ENCODE data around the gene AKAP10. TPM values are rescaled to one million over a fixed set of nuclear protein-coding genes. Genes with fewer than 3 reads are reported as not detected.

Gene AKAP10
- total and polyA plus RNA-seq, 2 of the 8 experiments (the other 6 are each of a cell fraction or from before 2014, with no cell fraction given): 13.3 to 27.0 TPM

GRCh38 chr17:19915245-19915978, 62.2 kb downstream of the AKAP10 start:
- H3K9me3 ChIP-seq (ENCODE audit: insufficient read depth in 2 of 2, low read depth in 1 of 2, low read length in 1 of 2): no peaks in the 10 kb centered on the region
- H3K4me1 ChIP-seq (replicated peaks in 1 of 4; ENCODE audit: control insufficient read depth in 3 of 4, insufficient read depth in 4 of 4, low read length in 3 of 4): peaks cover 0 to 3% (median 2%) of the 10 kb centered on the region in 4 experiments; a peak in 1 of 7 replicates
- no peak overlapping the region for H2BK20ac ChIP-seq (ENCODE audit: low read length)
- H2BK120ac ChIP-seq (replicated peaks; ENCODE audit: low read depth, low read length): no peak overlapping the region
- H4K20me1 ChIP-seq (replicated peaks in 1 of 2; ENCODE audit: control insufficient read depth in 1 of 2, insufficient read depth in 2 of 2, low read length in 2 of 2): peaks cover 0 to 1% of the 10 kb centered on the region in 2 experiments
- WGBS, 2 experiments (ENCODE audit: extremely low coverage in 1 of 2, insufficient coverage in 1 of 2, insufficient read length in 1 of 2, insufficient replicate concordance in 2 of 2, low coverage in 1 of 2, low lambda C conversion rate in 2 of 2, missing lambda C conversion rate in 1 of 2): 91% methylated on average over 2 of the region's 2 CpGs; no CpG with 5 or more reads in 1 of the 2 experiments
- H3K36me3 ChIP-seq (ENCODE audit: control insufficient read depth in 2 of 4, insufficient read depth in 4 of 4, low read length in 3 of 4): peaks cover 7 to 43% (median 19%) of the 10 kb centered on the region in 4 experiments
- no peak for TF ChIP-seq SIRT6 (IDR thresholded peaks at IDR 0.05; ENCODE audit: low read length)
- TF ChIP-seq, protein P1, sequence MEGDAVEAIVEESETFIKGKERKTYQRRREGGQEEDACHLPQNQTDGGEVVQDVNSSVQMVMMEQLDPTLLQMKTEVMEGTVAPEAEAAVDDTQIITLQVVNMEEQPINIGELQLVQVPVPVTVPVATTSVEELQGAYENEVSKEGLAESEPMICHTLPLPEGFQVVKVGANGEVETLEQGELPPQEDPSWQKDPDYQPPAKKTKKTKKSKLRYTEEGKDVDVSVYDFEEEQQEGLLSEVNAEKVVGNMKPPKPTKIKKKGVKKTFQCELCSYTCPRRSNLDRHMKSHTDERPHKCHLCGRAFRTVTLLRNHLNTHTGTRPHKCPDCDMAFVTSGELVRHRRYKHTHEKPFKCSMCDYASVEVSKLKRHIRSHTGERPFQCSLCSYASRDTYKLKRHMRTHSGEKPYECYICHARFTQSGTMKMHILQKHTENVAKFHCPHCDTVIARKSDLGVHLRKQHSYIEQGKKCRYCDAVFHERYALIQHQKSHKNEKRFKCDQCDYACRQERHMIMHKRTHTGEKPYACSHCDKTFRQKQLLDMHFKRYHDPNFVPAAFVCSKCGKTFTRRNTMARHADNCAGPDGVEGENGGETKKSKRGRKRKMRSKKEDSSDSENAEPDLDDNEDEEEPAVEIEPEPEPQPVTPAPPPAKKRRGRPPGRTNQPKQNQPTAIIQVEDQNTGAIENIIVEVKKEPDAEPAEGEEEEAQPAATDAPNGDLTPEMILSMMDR (IDR thresholded peaks at IDR 0.05; ENCODE audit: control extremely low read depth in 1 of 3, insufficient read depth in 1 of 3, low read depth in 1 of 3, low read length in 3 of 3): no peak
- H3K4me3 ChIP-seq (ENCODE audit: extremely low read depth in 1 of 4, insufficient read depth in 2 of 4, low read depth in 3 of 4, low read length in 4 of 4): no peak overlapping the region
- H2AK5ac ChIP-seq (ENCODE audit: low read depth, low read length): no peak overlapping the region
- no peak overlapping the region for H2BK12ac ChIP-seq (ENCODE audit: low read depth, low read length)
- no peak overlapping the region for H4K91ac ChIP-seq (replicated peaks; ENCODE audit: insufficient read length, low read length)
- no peak overlapping the region for H4K5ac ChIP-seq (ENCODE audit: insufficient read length, low read depth, low read length)
- H3K56ac ChIP-seq (replicated peaks; ENCODE audit: insufficient read length, low read depth, low read length): no peak overlapping the region
- no peaks in the 10 kb centered on the region for H3K27me3 ChIP-seq (replicated peaks in 1 of 4; ENCODE audit: control insufficient read depth in 3 of 4, extremely low read depth in 1 of 4, insufficient read depth in 3 of 4, low read length in 3 of 4)
- FAIRE-seq: no peak
- no peaks in the 10 kb centered on the region for H3K79me2 ChIP-seq (ENCODE audit: control insufficient read depth in 1 of 2, insufficient read depth in 2 of 2, low read length in 2 of 2)
- no peak overlapping the region for H2BK15ac ChIP-seq (ENCODE audit: low read length)
- no peak overlapping the region for H3K4me2 ChIP-seq (ENCODE audit: insufficient read depth in 1 of 2, low read depth in 2 of 2, low read length in 2 of 2)
- no peak overlapping the region for H3K14ac ChIP-seq (ENCODE audit: insufficient read length)
- H3K18ac ChIP-seq (ENCODE audit: extremely low read depth, low read length): no peak overlapping the region
- ChIA-PET CTCF (ENCODE audit: partially characterized antibody) (interaction anchor here (1.2 to 1.5 kb wide), 2 partner anchors 16 to 552 kb away, joined by 3 read pairs; no protein-coding TSS in a partner anchor), POLR2A (ENCODE audit: partially characterized antibody) (no interaction called here)
- H2AFZ ChIP-seq (ENCODE audit: low read length): no peak overlapping the region
- no peak overlapping the region for H3K9ac ChIP-seq (replicated peaks in 1 of 4; ENCODE audit: extremely low read depth in 1 of 4, low read depth in 3 of 4, low read length in 3 of 4)
- H3K23me2 ChIP-seq (ENCODE audit: low read depth, low read length): no peaks in the 10 kb centered on the region
- no peak overlapping the region for H4K8ac ChIP-seq (ENCODE audit: extremely low read depth, insufficient read depth, low read length)
- H2BK5ac ChIP-seq (ENCODE audit: low read depth, low read length): no peak overlapping the region
- DNase-seq (ENCODE audit: low read depth in 1 of 2, low spot score in 2 of 2): no peak
- no peak overlapping the region for H3K23ac ChIP-seq (ENCODE audit: insufficient read length)
- no peak overlapping the region for H3K4ac ChIP-seq (replicated peaks; ENCODE audit: insufficient read length, low read depth, low read length)
- no peaks in the 10 kb centered on the region for H3K79me1 ChIP-seq (ENCODE audit: low read depth, low read length)
- no peak overlapping the region for H3K27ac ChIP-seq (ENCODE audit: low read depth, low read length)

All from H1 (cell line).